ENCODE data around the gene KATNIP.
"Not testable (repeated sequence)": the region's sequence is repeated elsewhere in the genome, so short reads cannot be mapped to it uniquely, and the experiment has no call there.

KATNIP gene

DNA sequence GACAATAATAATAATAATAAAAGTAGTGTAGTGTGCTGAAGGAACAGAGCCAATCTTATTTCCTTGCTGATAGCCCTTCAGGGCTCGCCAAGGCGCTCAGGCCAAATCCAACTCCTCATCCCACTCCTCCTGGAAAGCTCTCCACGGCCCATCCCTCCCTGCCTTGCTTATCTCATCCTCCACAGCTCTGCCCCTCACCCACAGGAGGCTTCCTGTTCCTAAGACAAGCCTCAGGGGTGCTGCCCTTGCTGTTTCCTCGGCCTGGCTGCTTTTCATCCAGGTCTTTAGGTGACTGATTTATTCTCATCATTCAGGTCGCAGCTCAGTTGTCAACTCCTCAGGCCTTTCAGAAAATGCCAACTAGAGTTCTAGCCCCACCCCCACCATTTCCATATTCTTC is 11.4 kb upstream of the KATNIP start:
- no peak for DNase-seq

- DNase-seq: no peak
These were observed 10.8 kb upstream of the KATNIP start for GRCh38 chr16:27539120-27539519.

DNA sequence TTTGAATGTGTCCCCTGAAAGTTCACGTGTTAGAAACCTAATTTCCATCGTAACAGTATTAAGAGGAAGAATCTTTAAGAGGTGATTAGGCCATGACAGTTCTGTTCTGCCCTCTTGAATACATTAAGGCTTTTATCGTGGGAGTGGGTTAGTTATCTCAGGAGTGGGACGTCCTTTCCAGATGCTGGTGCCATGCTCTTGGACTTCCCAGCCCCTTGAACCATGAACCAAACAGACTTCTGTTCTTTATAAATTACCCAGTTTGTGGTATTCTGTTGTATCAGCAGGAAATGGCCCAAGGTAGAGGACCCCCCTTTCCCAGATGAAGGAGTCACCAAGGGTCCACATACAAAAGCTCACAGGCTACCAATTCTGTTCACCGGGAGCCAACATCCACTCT is 10.3 kb upstream of the KATNIP start:
- DNase-seq: no peak

DNA sequence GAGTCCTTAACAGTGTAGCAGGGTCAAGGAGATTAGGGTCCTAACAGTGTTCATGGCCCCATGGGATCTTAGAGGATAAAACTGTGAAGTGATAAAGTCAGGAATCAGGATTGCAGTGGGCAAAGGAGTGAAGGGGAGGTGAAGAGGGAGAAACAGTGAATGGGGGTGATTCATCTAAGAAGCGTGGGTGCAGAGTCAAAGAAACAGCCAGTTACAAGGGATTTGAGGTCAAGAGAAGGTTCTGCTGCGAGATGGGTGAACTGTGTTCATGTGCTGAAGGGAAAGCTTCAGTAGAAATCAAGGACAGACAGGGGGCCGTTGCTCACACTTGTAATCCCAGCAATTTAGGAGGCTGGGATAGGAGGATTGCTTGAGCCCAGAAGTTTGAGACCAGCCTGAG is 6.1 kb upstream of the KATNIP start:
- no peak for DNase-seq

GRCh38 chr16:27544671-27545070 is 5.3 kb upstream of the KATNIP start:
- DNase-seq: no peak

DNA sequence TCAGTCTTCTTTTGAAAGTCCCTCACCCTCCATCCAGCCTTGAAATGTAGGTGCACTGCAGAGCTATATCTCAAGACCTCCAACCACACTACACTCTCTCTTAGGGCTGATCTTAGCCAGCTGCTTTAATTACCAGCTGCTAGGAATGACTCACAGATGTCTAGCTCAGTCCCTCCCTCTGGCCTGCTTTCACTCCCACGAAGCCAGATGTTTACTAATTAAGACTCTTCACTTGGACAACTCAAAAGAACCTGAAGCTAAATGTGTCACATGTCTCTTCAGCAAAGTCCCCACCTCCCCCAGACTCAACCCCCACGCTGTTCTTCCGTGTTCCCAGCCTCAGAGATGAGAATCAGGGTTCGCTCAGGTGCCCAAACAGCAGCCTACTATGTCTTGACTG is 2.8 kb upstream of the KATNIP start:
- DNase-seq: no peak

DNA sequence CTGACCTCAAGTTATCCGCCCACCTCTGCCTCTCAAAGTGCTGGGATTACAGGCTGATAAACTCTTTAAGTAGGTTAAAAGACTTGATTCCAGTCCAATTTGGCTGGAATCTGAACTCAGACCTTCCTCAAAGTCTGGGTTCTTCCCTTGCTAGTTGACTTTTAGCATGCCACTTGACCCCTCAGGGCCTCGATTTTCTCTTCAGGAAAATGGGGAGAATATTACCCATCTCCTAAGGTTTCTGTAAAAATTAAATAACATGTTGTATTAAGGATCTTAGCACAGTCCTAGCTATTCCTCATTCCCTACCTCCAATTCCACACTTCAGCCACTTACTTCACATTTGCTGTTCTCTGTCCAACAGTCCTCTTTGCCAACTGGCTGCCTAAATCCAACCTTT is 2.1 kb upstream of the KATNIP start:
- no peak for DNase-seq

- no peak for DNase-seq
These were observed 539 bp upstream of the KATNIP start for GRCh38 chr16:27549464-27549745.

DNA sequence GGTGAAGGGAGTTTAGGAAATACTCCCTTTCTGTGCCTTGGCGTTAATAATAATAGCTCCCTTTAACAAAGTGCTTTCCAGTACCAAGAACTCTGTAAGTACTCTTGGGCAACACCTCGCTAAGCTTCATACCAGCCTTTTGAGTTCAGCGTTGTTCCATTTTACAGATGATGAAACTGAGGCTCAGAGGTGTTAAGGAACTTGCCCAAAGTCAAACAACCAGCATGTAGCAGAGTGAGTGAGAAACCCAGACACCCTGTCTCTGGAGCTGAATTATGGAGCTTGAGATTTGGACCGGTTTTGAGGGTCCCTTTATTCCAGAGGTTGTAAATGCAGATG is 607 bp downstream of the KATNIP start:
- no peak for DNase-seq

DNA sequence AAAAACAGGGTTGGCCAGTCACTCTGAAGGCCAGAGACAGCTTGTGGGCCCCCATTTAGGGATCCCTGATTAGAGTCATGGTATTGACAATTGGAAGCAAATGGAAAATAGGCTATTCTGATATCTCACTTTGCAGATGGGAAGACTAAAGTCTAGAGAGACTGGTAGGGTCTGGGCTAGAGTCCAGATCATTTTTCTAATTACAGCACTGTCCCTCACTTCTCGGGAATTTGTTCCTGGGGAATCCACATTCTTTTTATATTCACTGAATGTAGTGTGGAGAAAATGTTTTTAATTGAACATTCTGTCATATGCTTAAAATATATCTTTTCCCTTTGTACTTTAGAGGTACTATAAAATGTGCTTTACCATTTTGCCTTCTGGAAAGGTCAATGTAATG is 1.1 kb downstream of the KATNIP start:
- DNase-seq: no peak

DNA sequence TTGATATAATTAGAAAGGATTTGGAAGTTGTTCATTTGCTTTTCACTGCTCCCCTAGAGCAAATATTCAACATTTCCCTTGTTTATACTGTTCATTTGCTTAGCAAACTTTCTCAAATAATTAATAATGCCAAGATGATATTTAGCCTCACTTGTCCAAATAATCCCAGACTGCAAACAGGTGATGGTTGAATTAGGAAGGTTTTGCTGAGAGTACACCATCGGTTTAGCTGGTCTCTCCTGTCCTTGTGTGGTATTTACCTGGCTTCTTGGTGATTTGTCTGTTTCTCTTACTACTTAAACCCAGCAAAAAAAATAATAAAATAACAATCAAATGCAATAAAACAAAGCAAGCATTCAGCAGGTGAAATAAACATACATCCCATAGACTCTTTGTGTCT is 6.5 kb downstream of the KATNIP start:
- no peak for DNase-seq

GRCh38 chr16:27558434-27558833 is 8.5 kb downstream of the KATNIP start:
- no peak for DNase-seq

DNA sequence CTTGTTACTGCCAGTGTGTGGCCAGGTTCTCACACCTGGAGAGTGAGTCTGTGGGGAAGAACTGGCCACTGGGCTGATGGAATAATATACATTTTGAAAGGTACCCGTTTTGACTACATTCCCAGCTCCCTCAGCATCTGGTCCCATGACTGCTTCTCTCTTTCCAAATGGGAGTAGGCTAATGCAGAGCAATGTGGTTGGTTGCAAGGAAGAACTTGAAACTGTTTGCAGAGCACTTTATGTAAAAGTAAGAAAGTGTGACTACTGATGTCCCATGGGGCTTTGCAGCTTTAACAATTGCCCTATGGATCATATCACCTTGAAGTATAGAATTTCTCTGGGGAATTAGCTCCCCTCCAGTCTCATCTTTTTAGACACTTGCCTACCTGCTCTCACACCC is 9.0 kb downstream of the KATNIP start:
- DNase-seq: no peak

GRCh38 chr16:27561216-27561615 is 11.3 kb downstream of the KATNIP start:
- no peak for DNase-seq

- DNase-seq: no peak
These were observed 14.3 kb downstream of the KATNIP start for GRCh38 chr16:27564224-27564623.

GRCh38 chr16:27566417-27566816 is 16.5 kb downstream of the KATNIP start:
- no peak for DNase-seq

- DNase-seq: no peak
These were observed 18.1 kb downstream of the KATNIP start for GRCh38 chr16:27568077-27568476.

DNA sequence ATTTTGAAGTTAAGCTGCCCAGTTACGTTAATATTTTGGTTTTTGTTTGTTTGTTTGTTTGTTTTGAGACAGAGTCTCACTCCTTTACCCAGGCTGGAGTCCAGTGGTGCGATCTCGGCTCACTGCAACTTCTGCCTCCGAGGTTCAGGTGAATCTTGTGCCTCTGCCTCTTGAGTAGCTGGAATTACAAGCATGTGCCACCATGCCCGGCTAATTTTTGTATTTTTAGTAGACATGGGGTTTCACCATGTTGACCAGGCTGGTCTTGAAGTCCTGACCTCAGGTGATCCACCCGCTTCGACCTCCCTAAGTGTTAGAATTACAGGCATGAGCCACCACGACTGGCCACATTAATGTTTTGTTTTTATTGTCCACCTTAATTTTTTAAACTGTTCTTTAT is 21.0 kb downstream of the KATNIP start:
- not testable (repeated sequence) for DNase-seq

DNA sequence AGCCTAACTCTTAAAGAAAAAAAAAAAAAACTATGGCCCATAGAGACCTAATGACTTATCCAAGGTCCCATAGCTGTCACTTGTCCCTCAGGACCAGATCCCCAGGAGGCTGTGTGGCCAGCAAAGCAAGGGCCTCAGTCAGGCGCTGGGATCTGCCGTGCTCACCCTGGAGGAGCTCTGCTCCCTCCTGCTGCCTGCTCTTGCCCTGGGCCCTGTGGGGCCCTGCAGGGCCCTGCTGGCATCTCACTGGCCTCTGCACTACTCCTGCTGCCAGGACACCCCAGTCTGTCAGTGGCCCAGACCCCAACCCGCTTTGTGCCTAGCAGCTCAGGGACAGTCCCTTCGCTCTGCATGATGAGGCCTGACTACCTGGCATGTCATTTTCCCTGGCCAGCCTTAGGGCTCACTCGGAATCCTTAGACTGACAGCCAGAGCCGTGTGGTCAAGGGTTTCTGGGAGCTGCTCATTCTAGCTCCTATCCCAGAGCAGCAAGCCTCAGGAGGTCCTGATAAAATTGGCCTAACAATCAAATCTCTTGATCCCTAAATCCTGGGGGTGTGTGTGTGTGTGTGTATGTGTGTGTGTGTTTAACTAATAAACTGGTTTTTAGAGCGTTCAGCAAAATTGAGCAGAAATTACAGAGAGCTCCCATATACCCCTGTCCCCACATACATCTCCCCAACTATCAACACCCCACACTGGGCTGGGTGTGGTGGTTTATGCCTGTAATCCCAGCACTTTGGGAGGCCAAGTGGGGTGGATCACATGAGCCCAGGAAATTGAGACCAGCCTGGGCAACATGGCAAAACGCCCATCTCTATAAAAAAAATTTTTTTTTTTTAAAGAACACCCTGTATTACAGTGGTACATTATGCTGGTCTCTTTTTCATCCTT is 21.7 kb downstream of the KATNIP start:
- no peak for DNase-seq

DNA sequence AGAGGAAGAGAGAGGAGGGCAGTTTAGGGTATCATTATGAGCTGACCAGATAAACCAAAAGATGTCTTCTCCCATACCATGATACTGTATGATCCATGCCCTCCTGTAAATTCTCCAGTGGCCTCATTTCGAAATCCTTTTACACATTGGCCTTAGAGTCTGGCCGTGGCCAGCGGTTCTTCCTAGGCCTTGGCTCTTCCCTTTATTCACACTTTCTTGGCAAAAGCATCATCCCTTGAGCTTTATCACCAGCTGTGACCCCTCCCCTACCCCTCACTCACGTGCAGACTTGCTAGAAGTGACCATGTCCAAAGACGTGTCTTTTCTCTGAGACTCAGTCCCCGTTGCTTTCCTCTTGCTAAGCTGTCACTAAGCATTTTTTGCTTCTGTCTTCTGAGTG is 22.8 kb downstream of the KATNIP start:
- DNase-seq: no peak

DNA sequence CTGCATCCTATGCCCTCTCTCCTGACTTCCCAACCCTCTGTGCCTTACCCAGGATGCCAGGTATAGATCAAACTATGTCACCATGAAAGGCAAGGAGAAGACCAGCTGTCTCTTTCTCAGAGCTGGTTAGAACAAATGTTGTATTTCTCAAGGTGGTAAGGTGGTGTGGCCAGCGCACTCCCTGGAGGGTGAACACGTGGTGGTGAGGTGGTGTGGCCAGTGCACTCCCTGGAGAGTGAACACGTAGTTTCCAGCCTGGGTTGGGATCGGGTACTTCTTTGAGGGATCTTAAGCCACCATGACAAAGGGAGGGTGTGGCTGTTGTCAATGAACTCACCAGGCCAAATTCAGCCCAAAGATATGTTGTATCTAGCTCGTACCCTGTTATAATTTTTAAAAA is 26.8 kb downstream of the KATNIP start:
- DNase-seq: no peak

GRCh38 chr16:27579087-27579980 is 29.4 kb downstream of the KATNIP start:
- DNase-seq: no peak

DNA sequence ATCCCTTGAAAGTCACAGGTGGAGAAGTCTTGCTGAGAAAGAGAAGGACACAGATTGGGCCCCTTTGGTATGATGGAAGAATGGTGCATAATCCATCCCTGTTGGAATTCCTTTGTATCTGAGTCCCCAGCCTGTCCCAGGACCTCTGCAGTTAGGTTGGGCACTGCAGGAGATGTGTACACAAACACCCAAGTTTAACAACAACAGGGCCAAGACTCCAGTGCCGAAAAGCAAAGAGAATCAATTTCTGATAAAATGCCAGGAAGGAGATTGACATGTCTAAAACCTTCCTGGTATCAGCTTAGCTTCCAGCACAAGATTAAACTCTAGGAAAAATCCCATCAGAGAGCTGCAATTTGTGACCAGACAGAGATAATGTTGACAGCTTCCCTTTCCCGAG is 32.9 kb downstream of the KATNIP start:
- DNase-seq: no peak

- DNase-seq: no peak
These were observed 33.7 kb downstream of the KATNIP start for GRCh38 chr16:27583634-27584033.

- no peak for DNase-seq
These were observed 35.3 kb downstream of the KATNIP start for GRCh38 chr16:27585200-27585599.

Data from SHP77 treated with DMSO at 0.1 percent for 48 hours (cell line).